ENCODE measurements around the gene NMRAL1. TPM values are rescaled to one million over a fixed set of nuclear protein-coding genes. Genes with fewer than 3 reads are reported as not detected.

NMRAL1 gene
- 42.6 to 47.1 TPM (median 45.8 TPM) in 5 replicates for total RNA-seq (2022; extraction: Qiagen RNA extraction; ENCODE audit: low read depth)

DNA sequence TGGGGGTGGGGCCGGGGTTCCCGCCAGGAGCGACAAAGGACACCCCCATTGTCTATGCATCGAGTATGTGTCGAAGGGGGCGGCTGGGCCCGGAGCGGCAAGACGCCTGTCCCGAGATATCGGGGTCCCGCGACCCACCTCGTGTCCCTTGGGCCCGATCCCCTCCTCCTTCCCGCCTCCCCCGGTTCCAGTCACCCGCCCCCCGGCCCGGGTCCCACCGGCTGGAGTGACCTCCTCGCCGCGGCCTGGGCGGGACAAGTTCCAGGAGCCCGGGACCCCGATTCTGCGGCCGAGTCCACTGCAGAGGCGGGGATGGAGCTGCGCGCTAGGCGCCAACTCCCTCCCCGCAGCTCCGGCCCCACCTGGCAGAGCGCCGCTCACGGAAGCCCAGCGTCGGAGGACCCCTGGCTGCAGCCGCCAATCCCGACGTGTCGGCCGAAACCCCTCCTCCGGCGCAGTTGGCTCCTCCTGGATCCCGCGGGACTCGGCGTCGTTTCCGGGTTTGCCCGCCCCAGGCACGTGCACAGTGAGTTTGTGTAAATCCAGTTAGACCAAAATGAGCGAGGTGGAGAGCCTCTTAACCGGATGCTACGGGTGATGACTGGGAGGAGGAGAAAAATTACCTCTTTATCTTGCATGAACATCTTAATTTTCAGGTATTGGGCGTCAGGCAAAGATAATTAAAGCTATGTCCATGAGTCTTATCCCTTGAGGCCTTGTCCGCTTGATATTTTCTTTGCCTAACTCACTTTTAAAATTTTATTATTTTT, at the start of gene NMRAL1:
Gene NMRAL1 (minus strand): TSS at position 434 of the 770 bp plus-strand sequence. CDS start 493 bp downstream, outside the sequence.

DNA sequence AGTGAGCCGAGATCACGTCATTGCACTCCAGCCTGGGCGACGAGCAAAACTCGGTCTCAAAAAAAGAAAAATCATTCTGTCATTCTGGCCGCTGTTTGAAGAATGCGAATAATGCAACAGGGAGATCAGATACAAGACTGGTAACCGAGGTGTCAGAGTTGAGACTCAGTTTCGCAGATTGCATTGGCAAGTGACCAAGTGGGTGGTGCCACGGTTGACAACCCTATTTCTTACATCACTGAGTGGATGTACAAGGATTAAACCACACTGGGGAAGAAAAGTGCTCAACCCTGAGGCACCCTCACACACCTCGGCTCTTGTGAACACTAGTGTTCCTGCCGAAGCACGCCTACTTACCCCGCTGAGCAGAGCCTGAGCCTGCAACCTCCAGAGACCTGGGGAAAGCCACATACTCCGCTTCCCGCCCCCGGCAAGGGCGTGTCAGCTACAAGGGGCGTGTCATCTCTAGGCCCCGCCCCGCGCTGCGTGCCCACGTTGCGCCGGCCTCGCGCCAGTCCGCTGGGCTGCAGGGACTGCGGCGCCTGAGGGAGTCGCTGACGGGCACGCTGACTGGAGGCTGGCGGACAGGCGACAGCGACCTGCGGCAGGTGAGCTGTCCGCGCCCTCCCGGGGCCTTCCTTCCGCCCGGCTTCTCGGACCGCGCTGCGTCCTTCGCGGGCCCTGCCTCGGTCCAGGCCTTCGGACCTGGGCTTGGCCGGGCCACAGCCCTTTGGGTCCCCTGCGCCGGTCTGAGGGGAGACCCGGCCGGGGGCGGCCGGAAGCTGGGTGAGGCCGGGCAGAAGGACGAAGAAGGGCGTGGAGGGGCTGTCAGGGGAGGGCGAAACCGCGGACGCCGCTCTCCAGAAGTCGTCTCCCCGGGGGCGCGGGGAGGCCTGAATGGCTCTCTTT, 1.7 kb upstream of the NMRAL1 start, which contains the start of gene HMOX2:
Gene HMOX2 (plus strand): TSS at position 519 of the 909 bp plus-strand sequence. CDS start 29,127 bp downstream, outside the sequence.

GRCh38 chr16:4425378-4426020, 48.9 kb downstream of the NMRAL1 start, which contains the start of gene DNAJA3:
Gene DNAJA3, plus strand, starts transcription at chr16:4425868. Its CDS starts 14 bp downstream, at chr16:4425882.

DNA sequence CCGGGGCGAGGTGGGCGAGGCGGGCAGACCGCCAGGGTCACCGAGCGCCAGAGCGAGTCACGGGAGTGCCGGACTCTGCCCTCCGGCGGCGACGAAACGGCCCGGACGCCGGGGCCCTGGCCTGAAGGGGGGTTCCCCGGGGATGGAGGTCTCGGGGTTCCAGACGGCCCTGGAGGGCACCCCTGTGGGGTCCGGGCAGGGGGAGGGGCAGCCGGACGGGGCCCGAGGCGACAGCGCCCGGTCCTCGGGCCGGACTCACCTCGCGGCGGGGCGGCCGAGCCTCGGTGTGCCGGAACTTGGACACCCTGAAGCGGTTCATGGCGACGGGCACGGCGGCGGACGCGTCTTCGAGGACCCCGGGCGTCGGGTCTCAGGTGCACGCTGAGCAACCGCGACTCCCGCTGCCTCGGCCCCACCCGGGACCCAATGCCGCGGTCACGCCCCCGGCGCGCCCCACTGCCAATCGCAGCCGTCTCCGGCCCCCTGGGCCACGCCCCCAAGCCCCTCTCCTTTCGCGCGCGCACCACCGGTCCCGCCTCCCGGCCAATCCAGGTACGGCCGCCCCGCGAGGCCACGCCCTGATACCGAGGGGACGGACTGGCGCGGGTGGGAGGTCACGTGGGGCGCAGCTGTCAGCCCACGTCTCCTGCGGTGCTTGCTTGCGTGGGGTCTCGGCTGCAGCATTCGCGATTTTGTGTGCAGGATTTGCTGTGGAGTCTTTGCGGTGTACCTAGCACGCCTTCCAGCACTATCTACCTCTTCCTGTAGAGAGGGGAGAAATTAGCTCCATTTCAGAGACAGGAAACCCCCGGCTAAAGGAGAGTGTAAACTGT, 58.0 kb downstream of the NMRAL1 start, which contains the start of gene CORO7:
Gene CORO7 (minus strand): TSS at position 397 of the 833 bp plus-strand sequence. CDS start 78 bp downstream, at position 319.

Other genes with a start within 250 kb of the NMRAL1 start
- gene SRL, start 232.5 kb downstream of the NMRAL1 start, total RNA-seq (2022; extraction: Qiagen RNA extraction; ENCODE audit: low read depth): 0.06 TPM in 1 of 5 replicates, not detected in the others
- 14.5 to 21.1 TPM (median 18.9 TPM) in 5 replicates for gene TFAP4, start 201.6 kb downstream of the NMRAL1 start, total RNA-seq (2022; extraction: Qiagen RNA extraction; ENCODE audit: low read depth)
- 17.5 to 29.4 TPM (median 28.8 TPM) in 5 replicates for gene GLIS2, start 158.6 kb downstream of the NMRAL1 start, total RNA-seq (2022; extraction: Qiagen RNA extraction; ENCODE audit: low read depth)
- gene PAM16, start 123.3 kb downstream of the NMRAL1 start, total RNA-seq (2022; extraction: Qiagen RNA extraction; ENCODE audit: low read depth): 58.5 to 74.5 TPM (median 66.4 TPM) in 5 replicates
- 3.7 to 6.9 TPM (median 6.2 TPM) in 5 replicates for gene VASN, start 102.8 kb downstream of the NMRAL1 start, total RNA-seq (2022; extraction: Qiagen RNA extraction; ENCODE audit: low read depth)
- 13.9 to 19.3 TPM (median 16.2 TPM) in 5 replicates for gene CORO7, start 58.0 kb downstream of the NMRAL1 start, total RNA-seq (2022; extraction: Qiagen RNA extraction; ENCODE audit: low read depth)
- gene DNAJA3, start 48.8 kb downstream of the NMRAL1 start, total RNA-seq (2022; extraction: Qiagen RNA extraction; ENCODE audit: low read depth): 49.4 to 74.2 TPM (median 70.2 TPM) in 5 replicates
- gene HMOX2, start 1.8 kb upstream of the NMRAL1 start, total RNA-seq (2022; extraction: Qiagen RNA extraction; ENCODE audit: low read depth): 55.8 to 63.3 TPM (median 60.4 TPM) in 5 replicates
- 10.4 to 15.6 TPM (median 13.7 TPM) in 5 replicates for gene CDIP1, start 64.1 kb upstream of the NMRAL1 start, total RNA-seq (2022; extraction: Qiagen RNA extraction; ENCODE audit: low read depth)
- 0.04 to 0.06 TPM in 2 of 5 replicates, not detected in the others for gene C16orf96, start 81.7 kb upstream of the NMRAL1 start, total RNA-seq (2022; extraction: Qiagen RNA extraction; ENCODE audit: low read depth)
- 24.3 to 67.9 TPM (median 60.3 TPM) in 5 replicates for gene UBALD1, start 140.3 kb upstream of the NMRAL1 start, total RNA-seq (2022; extraction: Qiagen RNA extraction; ENCODE audit: low read depth)
- 29.4 to 49.3 TPM (median 40.3 TPM) in 5 replicates for gene MGRN1, start 150.2 kb upstream of the NMRAL1 start, total RNA-seq (2022; extraction: Qiagen RNA extraction; ENCODE audit: low read depth)
- gene NUDT16L1, start 218.9 kb upstream of the NMRAL1 start, total RNA-seq (2022; extraction: Qiagen RNA extraction; ENCODE audit: low read depth): 13.1 to 26.3 TPM (median 24.8 TPM) in 5 replicates